Left ventricle myocardium inferior (tissue), 1 donor: ENCODE measurements around the gene UQCRFS1. TPM values are rescaled to one million over a fixed set of nuclear protein-coding genes. Genes with fewer than 3 reads are reported as not detected.

Experiments used
- DNase-seq: peaks from one replicate; pipeline ENCODE4 v3.0.0-alpha.2; 2020
- H3K27ac ChIP-seq: fragments of 200-600 bp; replicated peaks from 2 replicates; pipeline ENCODE4 v1.8.0; 2021
- H3K27me3 ChIP-seq: fragments of 200-600 bp; 2 replicates; pipeline ENCODE4 v1.8.0; 2021; ENCODE audit warnings: low read depth
- H3K36me3 ChIP-seq: fragments of 200-600 bp; 2 replicates; pipeline ENCODE4 v1.8.0; 2021
- H3K4me1 ChIP-seq: fragments of 200-600 bp; 2 replicates; pipeline ENCODE4 v1.8.0; 2021
- H3K4me3 ChIP-seq: fragments of 200-600 bp; 2 replicates; pipeline ENCODE4 v1.8.0; 2021; ENCODE audit warnings: mild to moderate bottlenecking, moderate library complexity
- H3K9me3 ChIP-seq: fragments of 200-600 bp; replicated peaks from 2 replicates; pipeline ENCODE4 v1.8.0; 2021
- intact Hi-C: fragments of 100-400 bp; cut with micrococcal nuclease; formaldehyde crosslinking; loops from one replicate; pipeline ENCODE4 v1.11.0; 2022
- total RNA-seq: library from RNA; stranded (reverse); fragmentation: NEBNext Ultra II Directional; extraction: Animal tissue kit (Norgen Biotek cat#: 25700); gene quantifications from one replicate; pipeline ENCODE4 v1.2.1, GENCODE V29; 2021
- TF ChIP-seq, protein P1 (sequence below): fragments of 200-600 bp; IDR thresholded peaks from 2 replicates; pipeline ENCODE4 v1.8.0; 2021; ENCODE audit warnings: antibody characterized with exemption, mild to moderate bottlenecking, borderline replicate concordance
- donor health status: DM: no; HTN: yes; CAD: no; lungs with severe emphysema.

The UQCRFS1 gene
- total RNA-seq, 1 donor from 2014 or later, result 161 TPM

GRCh38 chr19:29202281-29202680 is 10.7 kb downstream of the UQCRFS1 start:
- TF ChIP-seq, protein P1, sequence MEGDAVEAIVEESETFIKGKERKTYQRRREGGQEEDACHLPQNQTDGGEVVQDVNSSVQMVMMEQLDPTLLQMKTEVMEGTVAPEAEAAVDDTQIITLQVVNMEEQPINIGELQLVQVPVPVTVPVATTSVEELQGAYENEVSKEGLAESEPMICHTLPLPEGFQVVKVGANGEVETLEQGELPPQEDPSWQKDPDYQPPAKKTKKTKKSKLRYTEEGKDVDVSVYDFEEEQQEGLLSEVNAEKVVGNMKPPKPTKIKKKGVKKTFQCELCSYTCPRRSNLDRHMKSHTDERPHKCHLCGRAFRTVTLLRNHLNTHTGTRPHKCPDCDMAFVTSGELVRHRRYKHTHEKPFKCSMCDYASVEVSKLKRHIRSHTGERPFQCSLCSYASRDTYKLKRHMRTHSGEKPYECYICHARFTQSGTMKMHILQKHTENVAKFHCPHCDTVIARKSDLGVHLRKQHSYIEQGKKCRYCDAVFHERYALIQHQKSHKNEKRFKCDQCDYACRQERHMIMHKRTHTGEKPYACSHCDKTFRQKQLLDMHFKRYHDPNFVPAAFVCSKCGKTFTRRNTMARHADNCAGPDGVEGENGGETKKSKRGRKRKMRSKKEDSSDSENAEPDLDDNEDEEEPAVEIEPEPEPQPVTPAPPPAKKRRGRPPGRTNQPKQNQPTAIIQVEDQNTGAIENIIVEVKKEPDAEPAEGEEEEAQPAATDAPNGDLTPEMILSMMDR, result no peak
- H3K36me3 ChIP-seq, result peaks cover 22% of the 10 kb centered on the region
- H3K4me3 ChIP-seq, result no peak overlapping the region
- H3K9me3 ChIP-seq, result peaks cover 4% of the 10 kb centered on the region
- intact Hi-C loops, result no loop called here
- peaks cover 41% of the 10 kb centered on the region for H3K4me1 ChIP-seq
- DNase-seq, result no peak
- H3K27me3 ChIP-seq, result no peaks in the 10 kb centered on the region
- H3K27ac ChIP-seq, result no peak overlapping the region

DNA sequence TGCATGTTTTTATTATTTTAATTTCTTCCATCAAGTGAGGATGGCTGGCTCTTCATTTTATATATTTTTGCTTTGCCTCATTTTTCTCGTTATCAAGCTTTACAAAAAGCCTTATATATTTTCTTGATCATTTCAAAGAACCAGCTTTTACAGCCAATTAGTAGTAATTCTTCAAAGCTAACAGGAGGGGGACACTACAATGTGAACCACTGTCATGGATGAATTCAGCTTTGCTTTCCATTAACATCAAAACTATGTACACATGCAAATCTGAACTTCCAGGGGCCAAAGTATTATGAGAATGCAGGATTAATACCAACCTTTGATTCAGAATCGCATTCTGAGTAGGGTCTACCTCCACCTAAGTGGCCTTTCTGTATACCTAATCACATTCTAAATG is 11.1 kb downstream of the UQCRFS1 start:
- no peak overlapping the region for H3K4me3 ChIP-seq
- no peak for DNase-seq
- peaks cover 39% of the 10 kb centered on the region for H3K4me1 ChIP-seq
- intact Hi-C loops, result no loop called here
- no peaks in the 10 kb centered on the region for H3K27me3 ChIP-seq
- no peak overlapping the region for H3K27ac ChIP-seq
- peaks cover 4% of the 10 kb centered on the region for H3K9me3 ChIP-seq
- TF ChIP-seq, protein P1, result no peak
- H3K36me3 ChIP-seq, result peaks cover 18% of the 10 kb centered on the region

GRCh38 chr19:29194658-29195057 is 18.3 kb downstream of the UQCRFS1 start:
- intact Hi-C loops, result no loop called here
- no peaks in the 10 kb centered on the region for H3K4me1 ChIP-seq
- H3K9me3 ChIP-seq, result peaks cover 4% of the 10 kb centered on the region
- no peaks in the 10 kb centered on the region for H3K27me3 ChIP-seq
- H3K4me3 ChIP-seq, result no peak overlapping the region
- TF ChIP-seq, protein P1, result no peak
- H3K36me3 ChIP-seq, result no peaks in the 10 kb centered on the region
- no peak for DNase-seq
- no peak overlapping the region for H3K27ac ChIP-seq

DNA sequence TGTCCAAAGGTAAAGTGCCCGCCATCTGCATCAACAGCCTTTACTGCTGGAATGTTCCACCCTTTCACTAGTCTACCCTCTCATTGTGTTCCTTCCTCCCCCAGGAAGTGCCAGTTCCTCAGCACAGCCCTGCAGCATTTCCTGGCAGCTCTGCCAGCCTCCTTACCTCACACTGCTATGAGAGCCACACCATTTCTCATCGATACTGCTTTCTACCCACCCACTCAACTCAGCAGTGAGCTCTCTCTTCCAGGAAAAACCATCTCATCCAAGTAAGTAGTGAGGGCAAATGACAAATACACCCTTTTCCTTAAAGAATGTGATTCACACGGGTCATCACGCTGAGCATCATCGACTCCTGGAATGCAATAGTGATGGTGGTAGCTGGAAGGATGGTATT is 19.8 kb downstream of the UQCRFS1 start:
- no peaks in the 10 kb centered on the region for H3K4me1 ChIP-seq
- TF ChIP-seq, protein P1, result no peak
- peaks cover 4% of the 10 kb centered on the region for H3K27me3 ChIP-seq
- no peaks in the 10 kb centered on the region for H3K36me3 ChIP-seq
- peaks cover 3% of the 10 kb centered on the region for H3K9me3 ChIP-seq
- no peak overlapping the region for H3K4me3 ChIP-seq
- no peak overlapping the region for H3K27ac ChIP-seq
- intact Hi-C loops, result no loop called here
- DNase-seq, result no peak

DNA sequence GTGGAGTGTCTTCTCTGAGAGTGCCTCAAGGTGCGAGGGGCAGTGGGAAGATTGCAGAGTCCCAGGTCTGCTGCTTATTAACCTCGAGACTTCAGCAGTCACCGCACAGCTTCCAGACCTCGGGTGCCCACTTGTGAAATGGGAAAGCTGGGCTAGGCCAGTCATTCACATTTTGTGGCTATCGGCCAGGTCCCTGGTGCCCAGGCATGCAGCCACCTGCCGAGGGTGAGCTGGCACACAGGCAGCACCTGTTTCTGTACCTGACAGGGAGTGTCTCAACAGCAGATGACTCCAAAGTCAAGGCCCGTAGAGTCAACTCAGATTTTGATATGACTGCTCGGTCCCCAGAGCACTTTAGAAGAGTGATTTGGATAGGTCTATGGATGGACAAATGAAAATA is 21.9 kb downstream of the UQCRFS1 start:
- no peak for DNase-seq
- Histone ChIP-seq H3K9me3 (no peaks in the 10 kb centered on the region), H3K36me3 (no peaks in the 10 kb centered on the region), H3K27ac (no peak overlapping the region), H3K4me3 (no peak overlapping the region), H3K4me1 (no peaks in the 10 kb centered on the region), H3K27me3 (peaks cover 10% of the 10 kb centered on the region)
- TF ChIP-seq, protein P1, result no peak
- intact Hi-C loops, result no loop called here

- H3K9me3 ChIP-seq, result no peaks in the 10 kb centered on the region
- peaks cover 30% of the 10 kb centered on the region for H3K27me3 ChIP-seq
- TF ChIP-seq, protein P1, result no peak
- no peak for DNase-seq
- no peak overlapping the region for H3K4me3 ChIP-seq
- no peaks in the 10 kb centered on the region for H3K36me3 ChIP-seq
- H3K4me1 ChIP-seq, result no peaks in the 10 kb centered on the region
- intact Hi-C loops, result no loop called here
- H3K27ac ChIP-seq, result no peak overlapping the region
Observed at GRCh38 chr19:29189033-29189360, 24.0 kb downstream of the UQCRFS1 start.
